Erythroblast (primary cell): ENCODE measurements around the gene LDLRAD4.

Experiments
- GATA1 ChIP-seq: IDR thresholded peaks from 2 replicates; pipeline ENCODE4 v1.6.1; 2011; ENCODE audit warnings: low read depth, mild to moderate bottlenecking, control low read depth, low read length, moderate library complexity
- POLR2A ChIP-seq: IDR thresholded peaks from 2 replicates; pipeline ENCODE4 v1.6.1; 2011; ENCODE audit warnings: mild to moderate bottlenecking, low read length

- TF ChIP-seq POLR2A (no peak), GATA1 (no peak)
Measured at GRCh38 chr18:13546638-13547037, 328.1 kb downstream of the LDLRAD4 start.
